Neural cell (in vitro differentiated cells): ENCODE results near the gene RD3L. TPM values are rescaled to one million over a fixed set of nuclear protein-coding genes. Genes with fewer than 3 reads are reported as not detected.

ENCODE experiments used
- H2AFZ ChIP-seq: fragments of 200-600, 300-800 bp; sonication (generic), shearing (Covaris generic); 2 replicates; pipeline ENCODE4 v1.6.0; 2014; ENCODE audit warnings: low read depth, mild to moderate bottlenecking, antibody characterized with exemption, low read length, moderate library complexity
- H3F3A ChIP-seq: fragments of 200-600 bp; shearing (Covaris generic); 2 replicates; pipeline ENCODE4 v1.6.1; 2016; ENCODE audit warnings: mild to moderate bottlenecking, moderate library complexity, mixed read lengths, antibody characterized with exemption, low read length; ENCODE audit not compliant: insufficient read depth, poor library complexity, severe bottlenecking
- H3K27ac ChIP-seq: fragments of 200-600, 300-800 bp; sonication (generic), shearing (Covaris generic); 2 replicates; pipeline ENCODE4 v1.5.1; 2014; ENCODE audit warnings: mild to moderate bottlenecking, low read length, moderate library complexity
- H3K27me3 ChIP-seq: fragments of 300-800, 200-600 bp; sonication (generic), shearing (Covaris generic); 2 replicates; pipeline ENCODE4 v1.6.0; 2014; ENCODE audit warnings: mild to moderate bottlenecking, low read depth, low read length, moderate library complexity; ENCODE audit not compliant: insufficient read depth
- H3K36me3 ChIP-seq: fragments of 300-800, 200-600 bp; sonication (generic), shearing (Covaris generic); 2 replicates; pipeline ENCODE4 v1.5.1; 2014; ENCODE audit warnings: mild to moderate bottlenecking, antibody characterized with exemption, low read length, moderate library complexity; ENCODE audit not compliant: insufficient read depth
- H3K4me2 ChIP-seq: fragments of 300-800, 200-600 bp; sonication (generic), shearing (Covaris generic); 2 replicates; pipeline ENCODE4 v1.6.0; 2014; ENCODE audit warnings: mild to moderate bottlenecking, low read length
- H3K4me3 ChIP-seq: fragments of 300-800, 200-600 bp; sonication (generic), shearing (Covaris generic); 2 replicates; pipeline ENCODE4 v1.5.1; 2014; ENCODE audit warnings: mild to moderate bottlenecking, low read length, moderate library complexity
- H3K79me2 ChIP-seq: fragments of 200-600 bp; shearing (Covaris generic); replicated peaks from 2 replicates; pipeline ENCODE4 v1.6.0; 2014; ENCODE audit warnings: mild to moderate bottlenecking, low read length, moderate library complexity; ENCODE audit not compliant: insufficient read depth
- H3K9ac ChIP-seq: fragments of 300-800, 200-600 bp; sonication (generic), shearing (Covaris generic); 2 replicates; pipeline ENCODE4 v1.6.1; 2016; ENCODE audit warnings: mild to moderate bottlenecking, low read length, mixed read lengths
- H3K9me2 ChIP-seq: fragments of 200-600 bp; shearing (Covaris generic); 2 replicates; pipeline ENCODE4 v1.6.1; 2016; ENCODE audit warnings: mild to moderate bottlenecking, low read length, mixed read lengths; ENCODE audit not compliant: insufficient read depth
- H3K9me3 ChIP-seq: fragments of 200-600, 300-800 bp; sonication (generic), shearing (Covaris generic); 2 replicates; pipeline ENCODE4 v1.6.1; 2016; ENCODE audit warnings: mild to moderate bottlenecking, mixed run types, low read length, moderate library complexity, mixed read lengths
- H4K20me1 ChIP-seq: fragments of 200-600 bp; shearing (Covaris generic); 2 replicates; pipeline ENCODE4 v1.6.1; 2016; ENCODE audit warnings: mild to moderate bottlenecking, mixed run types; ENCODE audit not compliant: insufficient read depth
- CTCF ChIP-seq: fragments of 450-650 bp; IDR thresholded peaks from 2 replicates; pipeline ENCODE4 v1.5.1; 2014; ENCODE audit warnings: antibody characterized with exemption, mild to moderate bottlenecking, moderate library complexity; ENCODE audit not compliant: poor library complexity, severe bottlenecking
- EP300 ChIP-seq: fragments of 450-650 bp; conservative IDR thresholded peaks from 2 replicates; pipeline ENCODE4 v1.6.1; 2014; ENCODE audit warnings: antibody characterized with exemption, mild to moderate bottlenecking, moderate library complexity; ENCODE audit not compliant: poor library complexity, severe bottlenecking
- EZH2 ChIP-seq: fragments of 200-600, 300-800 bp; shearing (Covaris generic), sonication (generic); IDR thresholded peaks from 2 replicates; pipeline ENCODE4 v1.6.1; 2014; ENCODE audit warnings: antibody characterized with exemption, low read length, borderline replicate concordance, mild to moderate bottlenecking; ENCODE audit not compliant: insufficient read depth, poor library complexity, severe bottlenecking
- MXI1 ChIP-seq: fragments of 450-650 bp; conservative IDR thresholded peaks from 2 replicates; pipeline ENCODE4 v1.6.1; 2014; ENCODE audit warnings: antibody characterized with exemption, mild to moderate bottlenecking; ENCODE audit not compliant: poor library complexity, severe bottlenecking
- POLR2AphosphoS5 ChIP-seq: IDR thresholded peaks from 2 replicates; pipeline ENCODE4 v1.6.1; 2012
- RAD21 ChIP-seq: fragments of 450-650 bp; conservative IDR thresholded peaks from 2 replicates; pipeline ENCODE4 v1.6.1; 2014; ENCODE audit warnings: antibody characterized with exemption, mild to moderate bottlenecking, moderate library complexity
- SMC3 ChIP-seq: fragments of 450-650 bp; conservative IDR thresholded peaks from 2 replicates; pipeline ENCODE4 v1.6.1; 2014; ENCODE audit warnings: antibody characterized with exemption, mild to moderate bottlenecking, moderate library complexity; ENCODE audit not compliant: poor library complexity
- TAF1 ChIP-seq: IDR thresholded peaks from 2 replicates; pipeline ENCODE4 v1.6.1; 2012; ENCODE audit warnings: low read depth
- polyA plus RNA-seq: library from polyadenylated mRNA; depleted of rRNA; stranded (reverse); fragments of >200 nt; gene quantifications from 2 replicates; pipeline ENCODE4 v1.2.3, GENCODE V29; 2014
- TF ChIP-seq, protein P1 (sequence below): IDR thresholded peaks from 2 replicates; pipeline ENCODE4 v1.6.1; 2012; ENCODE audit warnings: borderline replicate concordance

RD3L gene
- polyA plus RNA-seq, 1 donor from 2014 or later, result 0.69 TPM

DNA sequence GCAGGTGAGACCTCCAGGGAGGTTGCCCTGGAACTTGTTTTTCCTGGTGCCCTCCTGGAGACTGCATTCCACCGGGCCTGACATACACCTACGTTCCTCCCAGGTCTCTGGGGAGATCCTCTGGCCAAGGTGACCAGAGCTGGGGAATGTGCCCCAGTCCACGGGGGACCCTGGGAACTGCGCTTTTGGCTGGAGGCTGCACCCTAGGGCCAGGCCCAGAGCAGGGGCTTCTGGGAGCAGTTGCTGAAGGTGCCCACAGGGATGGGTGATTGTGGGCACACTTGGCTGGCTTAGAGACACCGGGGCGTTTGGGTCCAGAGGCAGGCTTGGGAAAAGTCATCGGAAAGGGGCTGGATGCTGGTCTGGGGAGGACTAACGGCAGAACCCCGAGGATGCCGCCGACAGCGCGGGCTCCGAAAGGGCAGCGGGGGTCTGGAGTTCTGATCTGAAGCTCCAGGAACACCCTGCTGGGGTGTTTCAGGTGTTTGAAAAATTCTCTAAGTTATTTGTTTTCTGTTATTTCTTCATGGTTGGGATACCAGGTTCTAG, 50.6 kb downstream of the RD3L start:
- H3K4me2 ChIP-seq, result no peak overlapping the region
- no peaks in the 10 kb centered on the region for H4K20me1 ChIP-seq
- no peaks in the 10 kb centered on the region for H3K79me2 ChIP-seq
- no peaks in the 10 kb centered on the region for H3K36me3 ChIP-seq
- no peak overlapping the region for H3K4me3 ChIP-seq
- H3F3A ChIP-seq, result no peaks in the 10 kb centered on the region
- no peaks in the 10 kb centered on the region for H3K9me3 ChIP-seq
- no peak overlapping the region for H3K9ac ChIP-seq
- TF ChIP-seq CTCF, result no peak
- TF ChIP-seq EP300, result no peak
- no peak for TF ChIP-seq MXI1
- no peak for TF ChIP-seq SMC3
- no peak for TF ChIP-seq POLR2AphosphoS5
- no peak for TF ChIP-seq TAF1
- TF ChIP-seq EZH2, result no peak
- TF ChIP-seq RAD21, result no peak
- TF ChIP-seq, protein P1, sequence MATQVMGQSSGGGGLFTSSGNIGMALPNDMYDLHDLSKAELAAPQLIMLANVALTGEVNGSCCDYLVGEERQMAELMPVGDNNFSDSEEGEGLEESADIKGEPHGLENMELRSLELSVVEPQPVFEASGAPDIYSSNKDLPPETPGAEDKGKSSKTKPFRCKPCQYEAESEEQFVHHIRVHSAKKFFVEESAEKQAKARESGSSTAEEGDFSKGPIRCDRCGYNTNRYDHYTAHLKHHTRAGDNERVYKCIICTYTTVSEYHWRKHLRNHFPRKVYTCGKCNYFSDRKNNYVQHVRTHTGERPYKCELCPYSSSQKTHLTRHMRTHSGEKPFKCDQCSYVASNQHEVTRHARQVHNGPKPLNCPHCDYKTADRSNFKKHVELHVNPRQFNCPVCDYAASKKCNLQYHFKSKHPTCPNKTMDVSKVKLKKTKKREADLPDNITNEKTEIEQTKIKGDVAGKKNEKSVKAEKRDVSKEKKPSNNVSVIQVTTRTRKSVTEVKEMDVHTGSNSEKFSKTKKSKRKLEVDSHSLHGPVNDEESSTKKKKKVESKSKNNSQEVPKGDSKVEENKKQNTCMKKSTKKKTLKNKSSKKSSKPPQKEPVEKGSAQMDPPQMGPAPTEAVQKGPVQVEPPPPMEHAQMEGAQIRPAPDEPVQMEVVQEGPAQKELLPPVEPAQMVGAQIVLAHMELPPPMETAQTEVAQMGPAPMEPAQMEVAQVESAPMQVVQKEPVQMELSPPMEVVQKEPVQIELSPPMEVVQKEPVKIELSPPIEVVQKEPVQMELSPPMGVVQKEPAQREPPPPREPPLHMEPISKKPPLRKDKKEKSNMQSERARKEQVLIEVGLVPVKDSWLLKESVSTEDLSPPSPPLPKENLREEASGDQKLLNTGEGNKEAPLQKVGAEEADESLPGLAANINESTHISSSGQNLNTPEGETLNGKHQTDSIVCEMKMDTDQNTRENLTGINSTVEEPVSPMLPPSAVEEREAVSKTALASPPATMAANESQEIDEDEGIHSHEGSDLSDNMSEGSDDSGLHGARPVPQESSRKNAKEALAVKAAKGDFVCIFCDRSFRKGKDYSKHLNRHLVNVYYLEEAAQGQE, result no peak
- no peak overlapping the region for H3K27ac ChIP-seq
- no peak overlapping the region for H2AFZ ChIP-seq
- no peaks in the 10 kb centered on the region for H3K9me2 ChIP-seq
- no peaks in the 10 kb centered on the region for H3K27me3 ChIP-seq

DNA sequence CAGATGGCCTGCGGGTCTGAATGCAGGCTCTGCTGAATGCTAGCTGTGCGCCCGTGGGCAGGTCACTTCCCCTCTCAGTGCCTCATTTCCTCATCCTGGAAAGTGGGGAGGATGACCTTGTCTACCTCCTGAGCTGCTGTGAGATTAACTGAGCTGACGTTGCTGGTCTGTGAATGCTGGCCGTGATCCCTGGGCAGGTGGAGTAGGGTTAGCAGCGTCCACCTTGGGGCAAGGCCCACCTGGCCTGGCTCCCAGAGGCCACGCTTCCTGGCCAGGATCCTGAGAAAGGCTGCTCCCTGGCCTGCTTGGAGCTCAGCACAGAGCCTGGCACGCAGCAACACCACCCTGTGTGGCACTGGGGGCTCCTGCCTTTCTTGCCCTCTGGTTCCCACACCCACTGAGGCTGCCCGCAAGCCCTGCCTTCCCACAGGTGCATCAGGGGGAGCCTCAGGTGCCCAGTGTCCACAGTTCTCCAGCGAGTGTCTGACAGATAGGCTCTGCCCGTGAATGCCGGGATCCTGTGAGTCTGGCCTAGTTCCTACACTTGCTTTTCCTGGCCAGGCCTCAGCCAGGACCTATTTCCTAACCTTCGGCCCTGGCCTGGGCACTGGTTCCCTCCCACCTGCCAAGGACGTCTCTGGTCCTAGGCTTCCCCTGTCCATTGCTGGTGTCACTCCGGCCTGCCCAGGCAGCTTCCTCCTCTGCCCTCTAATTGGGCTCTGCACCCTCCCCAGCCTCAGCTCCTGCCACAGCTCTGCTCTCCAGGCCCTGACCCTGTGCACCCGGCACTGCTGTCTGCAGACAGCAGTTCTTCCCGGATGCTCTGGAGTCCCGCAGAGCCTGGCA, 51.3 kb downstream of the RD3L start:
- H3K27me3 ChIP-seq, result no peaks in the 10 kb centered on the region
- H4K20me1 ChIP-seq, result no peaks in the 10 kb centered on the region
- no peak overlapping the region for H3K4me3 ChIP-seq
- no peaks in the 10 kb centered on the region for H3K79me2 ChIP-seq
- no peaks in the 10 kb centered on the region for H3F3A ChIP-seq
- TF ChIP-seq TAF1 (no peak), RAD21 (no peak), MXI1 (no peak), EP300 (no peak), CTCF (no peak), POLR2AphosphoS5 (no peak), EZH2 (no peak), SMC3 (no peak)
- TF ChIP-seq, protein P1, result no peak
- no peaks in the 10 kb centered on the region for H3K9me3 ChIP-seq
- H3K4me2 ChIP-seq, result no peak overlapping the region
- H3K9me2 ChIP-seq, result no peaks in the 10 kb centered on the region
- H2AFZ ChIP-seq, result no peak overlapping the region
- no peak overlapping the region for H3K27ac ChIP-seq
- H3K9ac ChIP-seq, result no peak overlapping the region
- no peaks in the 10 kb centered on the region for H3K36me3 ChIP-seq
